HG03103 (cell line): ENCODE data around the gene SOS1.
"Not testable (repeated sequence)": the region's sequence is repeated elsewhere in the genome, so short reads cannot be mapped to it uniquely, and the experiment has no call there.

Experiments used
- ATAC-seq: cut with Tn5 transposase; IDR thresholded peaks from one replicate; pipeline ENCODE4 v1.9.1; 2021; ENCODE audit warnings: low read depth; ENCODE audit not compliant: unreplicated experiment

Gene SOS1

DNA sequence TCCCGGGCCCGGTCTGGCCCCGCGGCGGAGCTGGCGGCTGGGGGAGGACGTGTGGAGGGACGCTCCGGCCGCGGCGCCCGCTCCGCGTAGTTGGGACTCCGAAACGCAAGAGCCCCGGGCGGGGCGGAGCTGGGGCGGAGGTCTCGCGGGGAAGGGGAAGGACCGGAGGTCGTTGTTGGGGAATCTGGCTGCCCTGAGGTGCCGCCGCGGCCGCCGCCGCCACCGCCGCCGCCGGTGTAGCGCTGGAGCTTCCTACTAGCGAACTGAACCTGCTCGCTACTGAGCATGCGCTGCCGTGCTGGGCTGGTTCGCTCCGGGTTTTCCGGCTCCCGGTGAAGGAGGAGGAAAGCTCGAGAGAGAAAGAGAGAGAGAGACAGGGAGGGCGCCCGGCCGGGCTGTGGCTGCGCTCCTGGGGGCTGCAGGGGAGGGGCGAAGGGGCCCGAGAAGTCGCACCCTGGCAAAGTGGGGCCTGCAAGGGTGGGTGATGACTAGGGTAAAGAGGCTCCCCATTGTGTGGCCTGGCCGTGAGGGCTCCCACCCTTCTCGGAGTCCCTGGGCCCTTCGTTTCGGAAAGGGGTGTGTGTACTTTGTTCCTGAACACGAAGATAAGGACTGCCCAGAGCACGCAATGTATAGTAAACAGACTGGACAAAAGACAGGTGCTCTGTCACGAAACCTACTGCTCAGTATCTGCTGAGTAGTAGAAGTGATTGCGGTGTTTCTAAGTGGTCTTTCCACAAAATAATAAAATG, at the start of gene SOS1:
TSS of gene SOS1 (minus strand) at position 281 of the 752 bp plus-strand sequence. CDS start 629 bp downstream, outside the sequence.
- ATAC-seq, result peak; percentile 47

- no peak for ATAC-seq
Measured at GRCh38 chr2:39164089-39164488, 43.2 kb upstream of the SOS1 start.

- ATAC-seq, result no peak
Measured at GRCh38 chr2:39160982-39161381, 40.1 kb upstream of the SOS1 start.

DNA sequence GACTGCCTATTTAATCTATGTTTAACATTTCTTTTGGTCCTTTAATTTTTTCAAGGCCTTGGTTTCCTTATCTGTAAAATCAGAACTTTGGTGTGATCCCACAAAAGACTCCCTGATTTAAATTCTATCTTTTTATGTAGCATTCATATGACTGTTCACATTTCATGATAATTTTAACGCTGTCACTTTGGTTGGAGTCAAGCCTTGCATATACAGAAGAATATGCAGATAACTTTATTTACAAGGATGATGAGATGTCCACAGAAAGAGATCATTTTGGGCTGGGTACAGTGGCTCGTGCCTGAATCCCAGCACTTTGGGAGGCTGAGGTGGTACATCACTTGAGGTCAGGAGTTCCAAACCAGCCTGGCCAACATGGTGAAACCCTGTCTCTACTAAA, 38.4 kb upstream of the SOS1 start:
- ATAC-seq, result no peak

GRCh38 chr2:39158351-39158750, 37.5 kb upstream of the SOS1 start:
- ATAC-seq, result no peak

DNA sequence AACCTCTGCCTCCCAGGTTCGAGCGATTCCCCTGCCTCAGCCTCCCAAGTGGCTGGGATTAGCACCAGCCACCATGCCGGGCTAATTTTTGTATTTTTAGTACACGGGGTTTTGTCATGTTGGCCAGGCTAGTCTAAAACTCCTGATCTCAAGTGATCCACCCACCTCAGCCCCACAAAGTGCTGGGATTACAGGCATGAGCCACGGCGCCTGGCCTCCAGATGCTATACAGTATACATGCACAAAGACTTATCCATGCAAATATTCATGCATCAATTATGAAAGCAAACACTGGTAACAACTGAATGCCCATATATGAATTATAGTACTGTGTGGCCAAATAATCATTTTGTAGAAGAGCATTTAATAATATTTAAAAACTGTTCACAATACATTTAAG, 36.0 kb upstream of the SOS1 start:
- ATAC-seq, result no peak

DNA sequence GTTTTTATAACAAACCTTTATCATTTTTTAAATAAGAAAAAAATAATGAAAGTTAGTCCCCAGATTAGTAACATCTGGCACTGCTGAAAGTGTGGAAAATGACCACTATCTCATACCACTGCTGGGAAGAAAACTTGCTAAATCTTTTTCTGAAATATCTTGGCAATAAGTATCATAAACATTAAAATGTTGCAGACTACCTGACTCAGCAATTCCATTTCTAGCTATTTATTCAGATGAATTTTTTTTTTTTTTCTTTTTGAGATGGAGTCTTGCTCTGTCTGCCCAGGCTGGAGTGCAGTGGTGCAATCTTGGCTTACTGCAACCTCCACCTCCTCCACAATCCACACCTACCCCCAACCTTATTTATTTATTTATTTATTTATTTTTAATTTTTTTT, 35.3 kb upstream of the SOS1 start:
- ATAC-seq, result no peak

- ATAC-seq, result not testable (repeated sequence)
Measured at GRCh38 chr2:39155573-39155972, 34.7 kb upstream of the SOS1 start.

DNA sequence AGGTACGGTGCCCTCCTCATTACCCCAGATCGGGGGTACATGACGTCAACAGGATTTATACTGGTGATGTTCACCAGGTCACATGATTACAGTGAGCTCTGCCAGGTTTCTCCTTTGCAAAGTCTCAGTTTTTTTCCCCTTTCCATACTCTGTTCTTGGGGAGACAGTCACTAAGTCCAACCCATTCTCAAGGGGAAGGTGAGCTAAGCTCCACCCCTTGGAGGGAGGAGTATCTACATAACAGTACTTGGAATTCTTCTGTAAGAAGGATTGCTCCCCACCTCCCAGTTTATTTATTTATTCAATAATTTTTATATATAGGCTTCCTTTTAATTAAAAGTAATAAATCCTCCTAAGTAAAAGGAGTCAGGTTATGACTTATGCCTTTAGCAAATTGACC, 34.1 kb upstream of the SOS1 start:
- no peak for ATAC-seq

DNA sequence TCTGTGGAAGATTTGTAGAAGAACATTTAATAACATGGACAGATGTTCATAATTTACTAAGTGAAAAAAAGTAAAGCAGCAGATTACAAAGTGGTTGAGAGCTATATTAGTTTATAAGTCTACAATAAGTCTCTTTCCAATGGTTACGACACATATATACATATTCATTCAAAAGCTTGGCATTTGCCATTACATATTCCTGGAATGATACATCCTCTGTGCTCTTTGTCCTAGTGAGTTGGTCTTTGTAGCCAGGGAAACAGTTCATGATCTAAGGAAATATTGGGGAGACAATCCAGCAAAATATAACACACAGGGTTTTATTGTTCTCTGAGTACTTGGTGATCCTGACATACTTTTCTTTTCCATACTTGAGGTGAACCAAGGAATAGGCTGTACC, 32.5 kb upstream of the SOS1 start:
- no peak for ATAC-seq

GRCh38 chr2:39152504-39152903, 31.7 kb upstream of the SOS1 start:
- ATAC-seq, result no peak

DNA sequence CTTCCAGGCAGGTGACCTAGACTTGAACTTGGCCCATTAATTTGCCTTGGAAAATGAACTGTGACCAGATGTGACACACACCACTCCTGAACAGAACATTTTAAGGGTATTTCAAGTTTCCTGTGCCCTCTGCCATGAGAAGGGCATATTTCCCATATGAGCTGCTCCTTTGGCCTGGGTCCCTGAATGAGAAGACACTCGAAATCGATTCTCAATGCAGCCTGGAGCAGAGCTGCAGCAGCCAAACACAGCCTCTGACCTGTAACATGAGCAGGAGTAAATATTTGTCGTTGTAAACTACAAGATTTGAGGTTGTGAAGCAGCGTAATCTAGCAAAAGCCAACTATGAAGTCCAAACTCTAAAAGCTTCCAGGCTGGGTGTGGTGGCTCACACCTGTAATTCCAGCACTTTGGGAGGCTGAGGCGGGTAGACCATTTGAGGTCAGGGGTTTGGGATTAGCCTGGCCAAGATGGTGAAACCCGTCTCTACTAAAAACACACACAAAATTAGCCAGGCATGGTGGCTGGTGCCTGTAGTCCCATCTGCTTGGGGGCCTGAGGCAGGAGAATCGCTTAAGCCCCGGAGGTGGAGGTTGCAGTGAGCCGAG, 30.1 kb upstream of the SOS1 start:
- ATAC-seq, result no peak

GRCh38 chr2:39150102-39150562, 29.3 kb upstream of the SOS1 start:
- ATAC-seq, result no peak

GRCh38 chr2:39146630-39147029, 25.8 kb upstream of the SOS1 start:
- ATAC-seq, result no peak

GRCh38 chr2:39145906-39146421, 25.1 kb upstream of the SOS1 start:
- ATAC-seq, result no peak

DNA sequence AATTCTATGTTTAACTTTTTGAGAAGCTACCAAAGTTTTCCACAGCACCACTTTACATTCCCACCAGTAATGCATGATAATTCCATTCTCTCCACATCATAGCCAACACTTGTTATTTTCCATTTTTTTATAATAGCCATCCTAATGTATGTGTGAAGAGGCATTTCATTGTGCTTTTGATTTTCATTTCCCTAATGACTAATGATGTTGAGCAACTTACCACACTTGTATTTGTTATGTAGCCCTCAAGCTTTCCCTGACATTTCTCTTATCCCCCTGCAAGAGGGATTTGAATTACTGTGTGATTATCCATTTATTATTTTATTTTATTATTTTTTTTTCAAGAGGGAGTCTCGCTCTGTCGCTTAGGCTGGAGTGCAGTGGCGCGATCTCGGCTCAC, 23.6 kb upstream of the SOS1 start:
- no peak for ATAC-seq

- ATAC-seq, result no peak
Measured at GRCh38 chr2:39142904-39143605, 22.2 kb upstream of the SOS1 start.

- no peak for ATAC-seq
Measured at GRCh38 chr2:39141334-39142271, 20.8 kb upstream of the SOS1 start.

GRCh38 chr2:39140948-39141333, 20.1 kb upstream of the SOS1 start:
- not testable (repeated sequence) for ATAC-seq

DNA sequence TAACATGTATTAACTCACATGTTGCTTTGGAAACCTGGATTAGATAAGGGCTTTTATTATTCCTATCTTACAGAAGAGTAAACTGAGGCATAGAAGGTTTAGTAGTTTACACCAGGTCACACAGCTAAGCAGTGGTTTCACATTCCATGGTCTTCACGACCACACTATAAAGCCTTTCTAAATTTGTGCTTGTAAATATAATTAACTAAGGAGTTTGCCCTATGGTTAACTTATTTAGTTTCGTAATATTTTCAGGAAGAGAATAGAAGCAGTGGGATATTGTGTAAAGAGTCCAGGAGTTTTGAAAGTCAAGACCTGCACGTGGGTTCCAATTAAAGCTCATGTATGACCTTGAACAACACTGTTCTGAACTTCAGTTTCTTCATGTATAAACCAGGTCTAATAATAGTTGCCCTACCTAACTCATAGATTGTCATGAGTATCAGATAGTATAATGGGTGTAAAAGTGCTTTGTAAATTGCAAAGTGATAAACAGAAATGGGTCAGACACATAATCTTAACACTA, 19.5 kb upstream of the SOS1 start:
- ATAC-seq, result no peak
